HG02943 (cell line): ENCODE measurements around the gene DLG2.
"Not testable (repeated sequence)": the region's sequence is repeated elsewhere in the genome, so short reads cannot be mapped to it uniquely, and the experiment has no call there.

Experiments used
- ATAC-seq: cut with Tn5 transposase; IDR thresholded peaks from one replicate; pipeline ENCODE4 v1.9.1; 2021; ENCODE audit warnings: mild to moderate bottlenecking, low read depth, moderate library complexity; ENCODE audit not compliant: unreplicated experiment

Gene DLG2

GRCh38 chr11:85256433-85256832 lies 370.7 kb downstream of the DLG2 start:
- ATAC-seq, result no peak

DNA sequence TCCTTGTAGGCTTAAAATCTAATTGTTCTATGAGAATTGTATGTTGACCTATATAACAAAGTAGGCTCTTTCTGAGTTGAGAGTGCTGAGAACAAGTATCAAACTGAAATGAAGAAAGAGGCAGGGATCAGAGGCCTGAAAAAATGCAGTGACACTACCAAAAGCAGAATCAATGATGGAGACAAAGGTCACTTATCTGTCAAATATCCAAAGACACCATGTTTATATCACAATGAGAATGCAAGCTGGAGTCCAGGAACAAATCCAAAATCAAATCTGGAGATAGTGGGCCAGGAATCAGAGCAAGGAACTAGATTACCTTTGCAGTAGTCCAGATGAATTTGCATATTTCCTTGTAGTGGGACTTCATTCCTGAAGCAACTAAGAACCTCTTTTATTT lies 377.7 kb downstream of the DLG2 start:
- no peak for ATAC-seq

GRCh38 chr11:85247797-85248196 lies 379.3 kb downstream of the DLG2 start:
- ATAC-seq, result no peak

- ATAC-seq, result no peak
Observed at GRCh38 chr11:85238906-85239305, 388.2 kb downstream of the DLG2 start.

- not testable (repeated sequence) for ATAC-seq
Observed at GRCh38 chr11:85238038-85238437, 389.1 kb downstream of the DLG2 start.

DNA sequence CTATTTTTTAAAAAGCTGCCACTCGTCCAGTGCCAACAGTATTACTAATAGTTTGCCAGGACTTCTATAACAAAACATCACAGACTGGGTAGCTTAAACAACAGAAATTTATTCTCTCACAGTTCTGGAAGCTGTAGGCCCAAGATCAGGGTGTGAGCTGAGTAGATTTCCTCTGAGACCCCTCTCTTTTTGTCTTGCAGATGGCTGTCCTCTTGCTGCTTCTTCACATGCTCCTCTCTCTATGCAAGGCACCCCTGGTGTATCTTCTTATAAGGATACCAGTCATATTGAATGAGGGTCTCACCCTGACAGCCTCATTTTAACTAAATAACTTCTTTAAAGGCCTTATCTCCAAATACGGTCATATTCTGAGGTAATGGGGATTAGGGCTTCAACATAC lies 390.9 kb downstream of the DLG2 start:
- no peak for ATAC-seq

DNA sequence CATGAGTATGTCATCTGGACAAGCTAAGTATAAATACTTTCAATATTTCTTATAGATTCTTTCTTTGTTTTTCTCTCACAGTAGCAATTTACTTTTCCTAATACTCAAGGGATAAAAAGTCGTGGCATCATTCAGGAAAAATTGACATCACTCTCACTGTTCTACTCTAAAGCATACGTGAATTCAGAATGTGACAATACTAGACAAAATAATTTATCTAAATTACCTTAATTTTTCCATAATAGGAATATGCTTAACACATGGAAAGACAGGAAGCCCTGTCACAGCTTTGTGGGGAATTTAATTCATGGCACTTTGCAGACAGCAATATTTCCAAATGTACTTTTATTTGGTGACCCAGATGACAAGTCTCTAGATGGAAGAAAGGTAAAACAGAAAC lies 394.6 kb downstream of the DLG2 start:
- no peak for ATAC-seq

GRCh38 chr11:85231588-85231987 lies 395.6 kb downstream of the DLG2 start:
- ATAC-seq, result no peak

- not testable (repeated sequence) for ATAC-seq
Observed at GRCh38 chr11:85229723-85230122, 397.4 kb downstream of the DLG2 start.

GRCh38 chr11:85196968-85197367 lies 430.2 kb downstream of the DLG2 start:
- no peak for ATAC-seq

DNA sequence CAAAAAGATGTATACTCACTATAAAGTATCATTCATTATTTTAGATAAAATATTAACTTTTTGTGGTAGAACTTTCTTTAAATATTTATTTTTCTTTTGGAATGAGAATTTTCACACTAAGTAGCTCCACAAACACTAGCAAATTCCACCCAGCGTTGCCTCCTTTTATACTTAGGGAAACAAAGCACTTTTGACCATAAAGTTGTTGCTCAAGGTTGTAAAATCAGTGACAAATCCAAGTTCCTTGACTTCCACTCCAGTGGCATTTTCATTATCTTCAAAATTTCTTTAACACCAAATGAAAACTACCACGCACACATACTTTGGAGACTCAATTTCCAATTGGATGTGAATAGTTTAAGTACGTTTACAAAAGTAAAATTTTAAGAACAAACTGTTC lies 431.2 kb downstream of the DLG2 start:
- no peak for ATAC-seq

- ATAC-seq, result no peak
Observed at GRCh38 chr11:85187992-85188391, 439.2 kb downstream of the DLG2 start.

- ATAC-seq, result no peak
Observed at GRCh38 chr11:85184721-85185120, 442.4 kb downstream of the DLG2 start.

DNA sequence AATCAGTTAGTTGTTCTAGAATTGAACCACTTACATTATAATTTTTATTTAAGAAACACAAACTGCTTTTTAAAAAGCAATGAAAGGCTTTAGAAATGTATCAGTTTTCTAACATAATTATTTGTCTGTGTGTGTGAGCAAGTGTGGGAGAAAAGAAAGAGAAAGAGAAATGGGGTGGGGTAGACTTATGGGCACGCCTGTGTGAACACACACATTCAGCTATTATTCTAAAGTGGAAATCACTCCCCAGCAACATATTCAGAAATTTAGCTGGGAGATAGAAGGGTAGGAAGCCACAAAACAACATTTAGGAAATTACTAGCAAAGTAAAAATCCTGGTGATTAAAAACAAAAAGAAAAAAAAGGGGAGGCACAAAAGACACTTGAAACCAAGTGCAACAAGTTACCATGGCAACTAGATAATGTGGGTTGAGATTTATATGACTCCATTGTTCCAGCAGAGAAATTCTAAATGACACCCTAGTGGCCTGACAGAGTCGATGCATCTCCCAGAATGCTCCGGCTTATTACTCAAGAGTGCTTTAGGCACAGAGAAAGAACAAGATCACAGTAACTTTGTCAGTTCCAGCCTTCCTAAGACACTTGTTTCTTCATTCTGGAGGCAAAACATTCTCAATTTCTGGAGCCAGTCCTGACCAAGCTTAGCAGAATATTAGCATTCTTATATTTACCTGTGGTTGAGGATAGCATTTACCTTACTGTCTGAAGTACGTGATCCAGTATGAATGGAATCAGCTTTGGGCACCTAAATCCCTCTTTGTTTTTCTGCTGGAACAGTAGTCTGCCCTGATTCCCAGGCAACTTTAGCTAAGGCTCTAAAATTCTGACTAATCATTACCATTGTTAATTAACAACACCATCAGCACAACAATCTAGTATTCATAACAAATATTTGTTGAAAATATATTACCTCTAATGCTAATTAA lies 444.4 kb downstream of the DLG2 start:
- no peak for ATAC-seq

GRCh38 chr11:85180528-85180927 lies 446.6 kb downstream of the DLG2 start:
- ATAC-seq, result no peak

GRCh38 chr11:85171648-85172257 lies 455.4 kb downstream of the DLG2 start:
- ATAC-seq, result no peak

GRCh38 chr11:85170184-85170583 lies 457.0 kb downstream of the DLG2 start:
- ATAC-seq, result no peak

- ATAC-seq, result no peak
Observed at GRCh38 chr11:85167471-85167870, 459.7 kb downstream of the DLG2 start.

DNA sequence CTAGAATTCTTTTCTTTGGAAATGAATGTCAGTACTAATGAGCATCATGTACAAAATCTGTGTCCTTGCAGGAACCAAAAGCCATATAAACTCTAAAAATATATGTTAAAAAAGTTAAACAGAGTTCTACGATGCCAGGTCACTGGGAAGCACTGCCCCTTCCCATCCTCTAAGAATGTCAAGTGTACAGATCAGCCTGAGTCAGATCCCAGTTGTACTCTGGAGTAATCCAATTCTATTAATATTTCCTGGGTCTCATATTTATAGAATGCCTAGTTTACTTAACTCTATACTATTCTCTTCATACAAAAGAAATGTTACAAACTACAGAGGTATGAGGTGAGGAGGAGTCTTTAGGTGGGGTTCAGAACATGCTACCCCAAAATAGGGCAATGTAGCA lies 460.1 kb downstream of the DLG2 start:
- ATAC-seq, result no peak

DNA sequence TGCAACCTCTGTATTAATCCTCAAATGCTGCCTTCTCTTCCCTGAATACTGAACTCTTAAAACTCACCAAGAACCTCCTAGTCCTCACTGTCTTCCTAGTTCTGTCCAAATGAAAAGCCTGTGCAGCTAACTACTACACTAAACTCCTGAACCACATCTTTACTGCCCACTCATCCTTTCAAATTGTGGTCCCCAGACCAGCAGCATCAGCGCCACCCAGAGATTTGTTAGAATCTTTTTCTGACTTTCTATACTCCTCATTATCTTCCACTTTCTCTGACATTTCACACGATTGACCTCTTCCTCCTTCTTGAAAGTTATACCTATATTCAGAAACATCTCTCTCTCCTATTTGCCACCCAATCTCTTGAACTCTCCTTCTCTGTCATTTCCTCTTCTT lies 461.3 kb downstream of the DLG2 start:
- no peak for ATAC-seq

GRCh38 chr11:85164743-85165142 lies 462.4 kb downstream of the DLG2 start:
- ATAC-seq, result no peak

DNA sequence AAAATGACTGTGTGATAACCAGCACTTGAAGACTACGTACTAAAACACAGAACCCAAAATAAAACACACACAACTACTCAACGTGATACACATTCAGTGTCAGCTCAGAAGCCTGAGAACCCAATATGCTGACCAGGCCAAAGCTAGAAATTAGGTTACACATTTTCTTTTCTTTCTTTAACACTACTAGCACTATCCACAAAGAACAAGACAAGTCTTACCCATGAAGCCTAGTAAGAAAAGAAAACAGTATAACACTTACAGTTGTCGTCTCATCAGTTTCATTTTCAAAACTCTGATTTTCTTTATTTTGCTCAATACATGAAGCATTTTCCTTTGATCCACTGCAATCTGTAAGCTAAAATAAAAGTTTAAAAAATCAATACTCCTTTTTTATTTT lies 472.9 kb downstream of the DLG2 start:
- no peak for ATAC-seq
